Measurements from ENCODE around the gene NOS1AP. TPM values are rescaled to one million over a fixed set of nuclear protein-coding genes. Genes with fewer than 3 reads are reported as not detected.

Gene NOS1AP
- total RNA-seq, 1 experiment from 2014 or later: 2.4 TPM

GRCh38 chr1:162218546-162218945 is 149.1 kb downstream of the NOS1AP start:
- H3K4me1 Mint-ChIP-seq (ENCODE audit: insufficient read depth, unreplicated experiment): peaks cover 13% of the 10 kb centered on the region
- CTCF ChIA-PET: interaction anchor here (0.8 to 1.0 kb wide), 2 partner anchors 57 to 165 kb away, joined by 3 to 5 read pairs; no protein-coding TSS in a partner anchor
- no TSS peak for BruUV-seq (replicated peaks)
- no peak for DNase-seq (ENCODE audit: unreplicated experiment)
- no peaks in the 10 kb centered on the region for H3K9me3 Mint-ChIP-seq (ENCODE audit: unreplicated experiment)
- intact Hi-C loops (cut with micrococcal nuclease): no loop called here
- TF ChIP-seq CTCF (IDR thresholded peaks at IDR 0.05; ENCODE audit: unreplicated experiment): no peak
- no peaks in the 10 kb centered on the region for H3K36me3 Mint-ChIP-seq (ENCODE audit: insufficient read depth, unreplicated experiment)
- H3K4me3 Mint-ChIP-seq (ENCODE audit: unreplicated experiment): no peak overlapping the region
- POLR2A ChIA-PET: no interaction called here
- H3K27me3 Mint-ChIP-seq (ENCODE audit: insufficient read depth, unreplicated experiment): no peaks in the 10 kb centered on the region
- H3K27ac Mint-ChIP-seq (ENCODE audit: low read depth, unreplicated experiment): no peak overlapping the region

GRCh38 chr1:162218975-162219374 is 149.5 kb downstream of the NOS1AP start:
- peaks cover 9% of the 10 kb centered on the region for H3K4me1 Mint-ChIP-seq (ENCODE audit: insufficient read depth, unreplicated experiment)

GRCh38 chr1:162219461-162219860 is 150.0 kb downstream of the NOS1AP start:
- Mint-ChIP-seq H3K36me3 (ENCODE audit: insufficient read depth, unreplicated experiment) (no peaks in the 10 kb centered on the region), H3K9me3 (ENCODE audit: unreplicated experiment) (no peaks in the 10 kb centered on the region), H3K27me3 (ENCODE audit: insufficient read depth, unreplicated experiment) (no peaks in the 10 kb centered on the region), H3K4me1 (ENCODE audit: insufficient read depth, unreplicated experiment) (peaks cover 8% of the 10 kb centered on the region), H3K27ac (ENCODE audit: low read depth, unreplicated experiment) (no peak overlapping the region), H3K4me3 (ENCODE audit: unreplicated experiment) (no peak overlapping the region)
- TF ChIP-seq CTCF (IDR thresholded peaks at IDR 0.05; ENCODE audit: unreplicated experiment): no peak
- CTCF ChIA-PET: interaction anchor here (0.6 to 1.0 kb wide), 3 partner anchors 27 to 166 kb away, joined by 3 to 5 read pairs (median 3); no protein-coding TSS in a partner anchor
- intact Hi-C loops (cut with micrococcal nuclease): no loop called here
- no peak for DNase-seq (ENCODE audit: unreplicated experiment)
- POLR2A ChIA-PET: no interaction called here
- no TSS peak for BruUV-seq (replicated peaks)

More at GRCh38 chr1:162218975-162219374, 149.5 kb downstream of the NOS1AP start:
- no peak overlapping the region for H3K4me3 Mint-ChIP-seq (ENCODE audit: unreplicated experiment)
- no TSS peak for BruUV-seq (replicated peaks)
- H3K9me3 Mint-ChIP-seq (ENCODE audit: unreplicated experiment): no peaks in the 10 kb centered on the region
- DNase-seq (ENCODE audit: unreplicated experiment): no peak
- ChIA-PET CTCF (interaction anchor here (0.6 to 1.0 kb wide), 3 partner anchors 28 to 165 kb away, joined by 3 to 5 read pairs (median 3); no protein-coding TSS in a partner anchor), POLR2A (no interaction called here)
- intact Hi-C loops (cut with micrococcal nuclease): no loop called here
- no peak overlapping the region for H3K27ac Mint-ChIP-seq (ENCODE audit: low read depth, unreplicated experiment)
- no peaks in the 10 kb centered on the region for H3K36me3 Mint-ChIP-seq (ENCODE audit: insufficient read depth, unreplicated experiment)
- no peak for TF ChIP-seq CTCF (IDR thresholded peaks at IDR 0.05; ENCODE audit: unreplicated experiment)
- no peaks in the 10 kb centered on the region for H3K27me3 Mint-ChIP-seq (ENCODE audit: insufficient read depth, unreplicated experiment)

GRCh38 chr1:162220009-162220539 is 150.6 kb downstream of the NOS1AP start:
- no peak for TF ChIP-seq CTCF (IDR thresholded peaks at IDR 0.05; ENCODE audit: unreplicated experiment)
- POLR2A ChIA-PET: no interaction called here
- Mint-ChIP-seq H3K9me3 (ENCODE audit: unreplicated experiment) (no peaks in the 10 kb centered on the region), H3K27ac (ENCODE audit: low read depth, unreplicated experiment) (no peak overlapping the region), H3K4me1 (ENCODE audit: insufficient read depth, unreplicated experiment) (peaks cover 8% of the 10 kb centered on the region), H3K36me3 (ENCODE audit: insufficient read depth, unreplicated experiment) (no peaks in the 10 kb centered on the region), H3K27me3 (ENCODE audit: insufficient read depth, unreplicated experiment) (no peaks in the 10 kb centered on the region), H3K4me3 (ENCODE audit: unreplicated experiment) (no peak overlapping the region)
- BruUV-seq (replicated peaks): no TSS peak
- no peak for DNase-seq (ENCODE audit: unreplicated experiment)
- intact Hi-C loops (cut with micrococcal nuclease): no loop called here
- CTCF ChIA-PET: interaction anchor here (0.6 kb wide), 1 partner anchor 35 kb away, joined by 3 read pairs; no protein-coding TSS in a partner anchor
